ENCODE data around the gene NFIA. TPM values are rescaled to one million over a fixed set of nuclear protein-coding genes. Genes with fewer than 3 reads are reported as not detected.

Gene NFIA
- total RNA-seq, 1 donor from 2014 or later = 68.1 TPM

DNA sequence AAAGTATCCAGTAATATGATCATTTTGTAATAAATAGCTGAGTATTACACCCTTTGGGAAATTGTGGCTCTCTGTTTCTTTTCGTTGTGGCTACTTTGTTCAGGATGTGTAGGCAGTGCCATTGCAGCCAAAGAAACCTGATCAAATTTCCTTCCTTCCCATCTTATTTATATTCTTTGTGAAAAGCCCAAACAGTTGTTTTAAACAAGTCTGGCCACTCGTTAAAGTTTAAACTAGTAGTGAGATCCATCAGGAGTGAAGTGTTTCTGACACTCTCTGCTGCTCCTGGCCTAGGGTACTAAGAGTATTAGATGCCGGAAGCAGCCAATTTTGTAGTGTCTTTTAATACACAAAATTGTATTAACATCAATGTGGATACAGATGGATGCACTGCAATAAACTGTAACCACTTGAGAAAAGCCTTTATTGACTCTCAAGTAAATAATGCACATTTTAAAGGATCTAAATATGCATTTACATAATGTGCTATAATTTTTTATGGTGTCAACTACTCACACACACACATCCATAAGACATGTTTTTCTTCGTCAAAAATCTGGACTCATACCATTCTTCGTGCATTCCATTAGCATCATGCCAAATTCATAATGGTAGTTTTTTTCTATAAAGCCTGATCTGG is 317.9 kb downstream of the NFIA start:
- no peak for DNase-seq

- DNase-seq = no peak
Observed at GRCh38 chr1:61400997-61401396, 318.6 kb downstream of the NFIA start.

DNA sequence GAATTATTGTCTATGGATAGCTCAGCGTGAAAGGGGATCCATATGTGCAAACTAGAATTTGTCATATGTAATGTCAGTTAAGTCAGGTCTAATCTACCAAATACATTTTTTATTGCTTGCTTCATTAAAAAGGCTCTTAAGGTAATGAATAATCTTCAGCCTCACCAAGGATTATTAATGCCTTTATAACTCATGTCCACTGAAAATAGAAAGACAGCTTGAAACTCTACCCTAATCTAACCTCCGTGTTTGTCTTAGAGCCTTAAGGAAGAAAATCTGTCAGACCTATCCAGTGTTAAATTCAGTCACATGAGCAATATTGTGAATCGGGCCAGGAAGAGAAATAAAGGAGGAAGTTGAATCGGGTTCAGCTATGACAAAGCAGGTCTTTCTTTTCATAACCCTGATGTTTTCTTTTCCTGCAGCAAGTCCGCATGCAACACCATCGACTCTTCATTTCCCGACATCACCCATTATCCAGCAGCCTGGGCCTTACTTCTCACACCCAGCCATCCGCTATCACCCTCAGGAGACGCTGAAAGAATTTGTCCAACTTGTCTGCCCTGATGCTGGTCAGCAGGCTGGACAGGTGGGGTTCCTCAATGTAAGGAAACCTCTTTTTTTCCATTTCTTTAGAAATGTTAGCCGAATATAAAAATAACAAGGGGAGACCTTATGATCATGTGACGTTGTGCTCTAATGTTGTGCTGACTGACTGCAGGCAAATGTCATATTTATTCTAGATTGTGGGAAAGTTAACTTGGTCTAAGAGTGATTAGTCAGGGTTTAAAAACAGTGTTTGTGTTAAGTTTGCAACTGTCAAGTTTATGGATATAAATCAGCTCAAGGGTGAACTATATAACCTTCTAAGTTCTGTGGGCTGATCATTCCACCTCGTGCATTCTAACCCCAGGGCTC is 321.6 kb downstream of the NFIA start:
- DNase-seq = peak; percentile 32

DNA sequence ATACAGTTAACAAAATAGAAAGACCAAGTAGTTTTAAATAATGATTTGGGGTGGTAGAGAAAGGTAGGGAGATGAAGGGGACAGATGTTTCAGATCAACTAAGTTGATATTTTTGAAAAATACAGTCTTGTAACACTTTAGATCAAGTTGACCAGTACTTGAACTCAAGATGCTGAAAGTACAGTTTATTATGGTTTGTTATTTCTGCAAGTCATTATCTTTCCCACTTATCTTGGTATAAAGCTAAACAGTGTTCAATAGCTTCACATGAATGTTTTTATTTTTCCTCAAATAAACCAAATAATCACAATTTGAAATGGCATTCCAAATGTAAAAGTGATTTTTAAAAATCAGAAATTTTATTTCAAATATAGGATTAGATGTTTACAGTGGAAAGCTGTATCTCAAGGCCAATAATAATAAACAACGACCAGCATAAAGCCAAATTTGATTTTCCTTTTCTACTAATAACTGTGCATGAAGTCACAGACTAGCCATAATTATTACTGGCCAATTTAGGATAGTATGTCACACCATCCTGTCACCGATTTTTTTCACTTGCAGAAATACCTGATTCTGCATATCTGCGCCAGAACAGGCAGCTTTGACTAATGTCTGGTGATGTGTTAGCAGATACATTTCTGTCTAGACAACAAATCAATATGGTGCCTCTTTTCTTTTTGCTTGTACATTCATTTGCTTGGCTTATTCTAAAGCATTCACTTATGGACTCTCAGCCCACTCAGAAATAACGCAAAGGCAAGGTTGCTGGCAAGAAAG is 322.4 kb downstream of the NFIA start:
- no peak for DNase-seq

DNA sequence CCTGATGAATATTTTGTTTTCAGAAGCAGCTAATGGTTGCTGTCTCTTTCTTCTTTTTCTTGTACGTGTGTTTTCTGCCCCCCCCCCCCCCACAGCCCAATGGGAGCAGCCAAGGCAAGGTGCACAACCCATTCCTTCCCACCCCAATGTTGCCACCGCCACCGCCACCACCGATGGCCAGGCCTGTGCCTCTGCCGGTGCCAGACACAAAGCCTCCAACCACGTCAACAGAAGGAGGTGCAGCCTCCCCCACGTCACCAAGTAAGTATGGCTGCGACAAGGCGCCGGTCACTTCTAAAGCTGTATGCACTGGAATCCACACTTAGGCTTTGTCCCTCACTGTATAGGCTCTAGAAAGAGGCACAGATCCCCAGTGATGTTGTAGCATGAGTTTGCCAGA is 324.1 kb downstream of the NFIA start:
- no peak for DNase-seq

DNA sequence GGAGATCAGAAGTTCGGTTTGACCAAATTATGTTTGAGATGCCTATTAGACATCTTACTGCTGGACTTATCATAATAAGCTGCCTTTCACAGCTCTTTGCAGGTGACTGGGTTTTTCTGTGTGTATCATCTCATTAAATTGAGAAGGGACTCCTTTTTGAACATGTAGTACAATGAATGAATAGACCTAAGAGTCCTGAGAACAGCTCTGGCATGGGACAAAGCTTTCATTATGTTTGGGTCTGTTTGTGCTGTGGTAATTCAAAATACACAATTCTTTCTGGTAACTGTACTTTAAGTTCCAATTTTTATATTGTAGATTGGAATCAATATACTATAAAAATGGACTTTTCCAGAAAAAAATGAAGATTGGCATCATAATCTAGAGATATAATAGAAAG is 330.2 kb downstream of the NFIA start:
- DNase-seq = no peak

DNA sequence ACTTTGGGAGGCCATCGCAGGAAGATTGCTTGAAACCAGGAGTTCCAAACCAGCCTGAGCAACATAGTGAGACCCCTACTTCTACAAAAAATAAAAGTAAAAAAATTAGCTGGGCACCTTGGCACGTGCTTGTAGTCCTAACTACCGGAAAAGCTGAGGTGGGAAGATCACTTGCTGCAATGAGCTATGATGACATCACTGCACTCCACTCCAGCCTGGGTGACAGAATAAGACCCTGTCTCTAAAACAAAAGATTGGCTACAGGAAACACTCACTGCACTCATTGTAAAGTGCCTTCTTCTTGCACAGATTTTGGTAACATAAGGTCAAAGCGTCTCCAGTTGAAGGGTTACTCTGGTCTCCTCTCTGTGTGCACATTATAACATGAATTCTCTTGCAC is 336.8 kb downstream of the NFIA start:
- DNase-seq = no peak

- no peak for DNase-seq
Observed at GRCh38 chr1:61419657-61420056, 337.3 kb downstream of the NFIA start.

DNA sequence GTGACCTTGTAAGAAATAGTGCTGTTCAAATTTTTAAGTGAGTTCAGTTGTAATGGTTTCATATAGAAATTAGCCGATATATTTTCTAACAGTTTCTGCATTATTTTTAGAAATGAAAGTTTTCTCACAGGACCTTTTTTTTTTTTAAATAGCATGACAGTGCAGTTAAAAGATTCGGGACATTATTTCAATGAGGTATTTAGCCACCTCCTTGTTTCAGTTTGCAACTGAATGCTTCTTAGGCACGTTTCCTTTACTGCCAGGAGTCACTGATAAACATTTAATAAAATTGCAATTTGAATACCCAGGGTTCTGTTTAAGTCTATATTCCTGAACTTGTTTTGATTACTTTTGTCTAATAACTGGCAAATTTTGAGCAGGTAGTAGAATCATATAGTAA is 337.9 kb downstream of the NFIA start:
- DNase-seq = no peak

DNA sequence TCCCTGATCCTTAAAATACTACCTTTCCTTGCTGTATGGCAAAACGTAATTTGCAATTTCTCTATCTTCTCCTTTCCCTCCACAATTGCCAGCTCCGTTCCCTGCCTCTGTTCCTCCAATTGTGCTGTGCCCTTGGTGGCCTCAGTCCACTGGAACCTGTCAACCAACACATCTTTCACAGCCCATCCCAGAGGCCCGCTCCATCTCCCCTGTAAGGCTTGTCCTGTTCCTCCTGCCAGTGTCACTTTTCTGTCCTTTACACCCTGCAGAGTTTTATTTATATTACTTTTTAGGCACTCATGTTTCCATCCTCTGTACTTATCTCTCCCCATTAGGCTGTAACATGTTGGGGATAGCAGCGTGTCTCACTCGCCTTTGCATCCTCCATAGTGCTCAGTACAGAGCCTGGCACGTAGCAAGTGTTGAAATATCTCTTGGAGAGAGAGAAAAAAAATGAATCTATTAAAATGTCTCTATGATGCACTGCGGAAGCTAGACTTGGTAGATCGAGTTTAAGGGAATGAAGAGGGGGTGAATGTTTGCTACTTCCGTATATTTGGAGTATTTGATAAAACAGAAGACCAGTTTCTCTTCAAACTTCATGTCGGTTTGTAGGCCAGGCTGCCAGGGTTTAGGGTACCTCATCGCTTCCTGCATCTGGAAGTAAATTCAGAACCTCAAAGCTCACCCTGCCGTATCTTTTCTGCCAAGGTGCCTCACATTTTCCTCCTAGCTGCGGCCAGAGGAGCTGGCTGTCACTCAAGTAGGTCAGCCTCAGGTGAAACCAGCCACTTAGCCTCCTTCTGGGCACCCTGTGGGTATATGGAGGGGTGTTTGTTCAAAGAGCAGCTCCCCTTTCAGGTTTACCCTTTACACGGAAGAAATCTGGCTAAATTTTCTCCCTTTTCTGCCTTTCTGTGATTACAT is 338.8 kb downstream of the NFIA start:
- DNase-seq = no peak

DNA sequence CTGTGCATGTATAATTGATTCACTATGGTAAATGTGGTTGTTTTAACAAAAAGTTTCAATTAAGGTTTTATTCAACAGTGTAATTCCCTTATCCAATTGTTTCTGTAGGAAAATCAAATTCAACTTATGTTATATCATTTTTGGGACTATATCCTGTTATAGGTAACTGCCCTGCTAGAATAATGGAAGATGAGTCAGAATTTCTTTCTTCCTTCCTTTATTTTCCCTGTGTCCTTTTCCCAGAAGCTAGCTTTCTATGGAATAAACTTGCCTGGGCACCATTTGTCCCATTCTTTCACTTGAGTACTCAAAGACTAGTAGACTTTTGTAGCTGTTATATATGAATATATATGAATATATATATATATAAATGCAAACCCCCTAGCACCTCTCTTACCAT is 341.3 kb downstream of the NFIA start:
- no peak for DNase-seq

DNA sequence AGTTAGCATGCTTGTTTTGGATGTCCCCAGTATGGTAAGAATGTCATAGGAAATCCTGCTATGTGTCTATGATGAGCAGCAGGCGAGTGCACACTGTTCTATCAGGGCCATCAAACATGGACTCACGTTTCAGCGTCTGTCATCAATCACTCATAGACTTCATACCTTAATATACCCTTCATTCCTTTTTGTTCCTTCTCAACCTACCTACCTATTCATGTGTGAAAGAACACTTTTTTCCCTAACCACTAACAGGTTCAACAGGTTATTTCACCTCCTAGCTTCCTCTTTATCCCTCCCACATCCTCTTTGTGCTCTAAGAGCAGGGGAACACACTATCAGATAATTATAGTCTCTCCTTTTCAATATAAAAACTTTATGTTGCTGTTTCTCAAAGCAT is 342.0 kb downstream of the NFIA start:
- DNase-seq = no peak

DNA sequence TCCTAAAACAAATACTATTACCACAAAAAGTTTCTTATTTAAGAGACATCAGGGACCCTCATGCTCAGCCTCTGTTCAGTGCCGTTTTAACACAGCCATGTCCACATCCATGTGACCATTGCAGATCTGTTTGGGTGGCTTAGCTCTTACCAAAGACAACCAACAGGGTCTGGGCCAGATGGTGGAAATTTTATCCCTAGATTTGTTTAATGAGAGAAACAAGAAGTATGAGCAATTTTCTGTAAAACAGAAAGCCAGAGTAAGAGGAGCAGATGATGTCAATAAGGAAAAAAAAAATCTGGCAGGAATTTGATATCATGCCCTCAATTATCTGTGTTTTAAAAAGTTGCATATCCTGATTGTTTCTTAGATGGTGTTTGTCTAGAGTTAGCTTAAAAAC is 342.7 kb downstream of the NFIA start:
- peak; percentile 65 for DNase-seq

GRCh38 chr1:61426254-61426653 is 343.9 kb downstream of the NFIA start:
- peak; percentile 68 for DNase-seq

- DNase-seq = no peak
Observed at GRCh38 chr1:61426885-61427284, 344.5 kb downstream of the NFIA start.

DNA sequence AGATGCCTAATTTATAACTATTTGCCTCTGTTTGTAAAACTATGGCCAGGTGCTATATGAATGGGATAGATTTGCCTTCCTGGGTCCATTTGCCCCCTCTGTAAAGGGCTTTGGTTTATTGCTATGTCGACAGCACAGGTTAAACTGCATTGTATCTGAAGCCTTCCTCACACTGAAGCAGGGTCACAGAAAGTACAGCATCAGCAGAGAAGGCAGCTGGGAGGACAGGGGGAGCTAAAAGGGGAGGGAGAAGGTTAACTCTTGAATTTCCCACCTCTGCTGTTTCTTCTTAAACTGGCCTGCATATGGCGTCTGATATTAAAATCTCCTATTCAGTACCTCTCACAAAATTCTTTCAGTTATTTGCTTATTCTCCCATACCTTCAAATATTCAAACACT is 345.1 kb downstream of the NFIA start:
- peak; percentile 72 for DNase-seq

- peak; percentile 85 for DNase-seq
Observed at GRCh38 chr1:61428146-61428545, 345.8 kb downstream of the NFIA start.

DNA sequence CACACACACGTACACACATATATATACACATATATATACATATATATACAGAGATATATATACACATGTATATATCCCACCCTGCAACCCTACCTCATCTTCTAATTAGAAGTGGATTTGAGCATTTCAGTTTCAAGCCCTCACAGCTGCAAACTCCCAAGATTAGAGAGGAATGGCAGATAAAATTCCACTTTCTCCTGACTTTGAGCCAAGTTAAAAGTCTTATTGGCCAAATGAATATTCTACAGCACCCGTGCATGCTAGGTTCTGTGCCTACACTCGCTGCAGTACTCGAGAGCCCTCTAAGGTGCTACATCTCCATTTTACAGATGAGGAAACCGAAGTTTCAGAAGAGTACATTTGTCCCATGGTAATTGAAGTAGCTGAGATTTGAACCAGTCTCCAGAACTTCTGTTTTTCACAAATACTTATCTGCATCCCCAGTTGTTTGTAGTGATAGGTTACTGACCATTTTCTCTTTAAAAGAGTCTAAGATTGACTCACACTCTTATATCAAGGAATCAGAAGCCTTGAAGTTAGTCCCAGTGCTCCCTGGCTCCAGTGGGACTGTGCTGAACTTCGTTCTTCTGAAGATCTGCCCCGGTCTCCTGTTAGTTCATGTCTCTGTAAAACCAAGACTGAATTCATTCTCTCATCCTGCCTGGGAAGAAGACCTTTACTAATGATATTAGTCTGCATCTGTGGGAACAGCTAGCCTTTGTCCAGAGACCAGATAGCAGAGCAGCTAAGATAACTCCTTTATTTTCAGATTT is 350.4 kb downstream of the NFIA start:
- DNase-seq = no peak

- DNase-seq = no peak
Observed at GRCh38 chr1:61433646-61434045, 351.3 kb downstream of the NFIA start.

GRCh38 chr1:61434276-61434675 is 351.9 kb downstream of the NFIA start:
- no peak for DNase-seq

DNA sequence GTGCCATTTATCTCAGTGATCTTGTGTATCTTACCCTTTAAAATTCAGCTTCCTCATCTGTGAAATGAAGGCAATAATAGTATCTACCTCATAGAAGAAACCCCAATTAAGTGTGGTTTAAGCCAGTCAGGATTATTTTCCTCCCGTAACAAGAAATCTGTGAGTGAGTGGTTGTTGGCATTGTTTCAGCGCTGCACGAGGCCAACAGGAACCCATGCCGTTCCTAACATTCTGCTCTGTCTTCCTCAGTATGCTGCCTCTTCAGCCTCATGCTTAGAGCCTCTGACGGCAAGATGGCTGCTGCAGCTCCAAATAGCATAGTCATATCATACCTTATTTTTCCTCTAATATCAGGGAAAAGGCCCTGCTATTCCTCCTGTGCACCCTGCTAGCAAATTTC is 352.9 kb downstream of the NFIA start:
- no peak for DNase-seq
